Tibial nerve (tissue), 4 donors: ENCODE results near the gene CEP164. TPM values are rescaled to one million over a fixed set of nuclear protein-coding genes. Genes with fewer than 3 reads are reported as not detected.
"Not testable (repeated sequence)": the region's sequence is repeated elsewhere in the genome, so short reads cannot be mapped to it uniquely, and the experiment has no call there.

Experiments
- DNase-seq, 2 donors: peaks; one replicate each; pipeline ENCODE4 v3.0.0-alpha.2; 2019; ENCODE audit warnings: low spot score in 2 of 2
- H3K27ac ChIP-seq, 4 donors: fragments of 200-600 bp; sonication (generic) in 3 of 4; one replicate each; pipeline ENCODE4 v1.5.1; 2017 to 2019; ENCODE audit warnings: mild to moderate bottlenecking in 1 of 4
- H3K27me3 ChIP-seq, 2 donors: fragments of 200-600 bp; sonication (generic) in 1 of 2; one replicate each; pipeline versions ENCODE4 v1.5.1 to v1.6.0; 2017 to 2019
- H3K36me3 ChIP-seq, 3 donors: fragments of 200-600 bp; sonication (generic); one replicate each; pipeline ENCODE4 v1.5.1; 2018 to 2019
- H3K4me1 ChIP-seq, 4 donors: fragments of 200-600 bp; sonication (generic) in 3 of 4; one replicate each; pipeline ENCODE4 v1.5.1; 2017 to 2019
- H3K4me3 ChIP-seq, 4 donors: fragments of 200-600 bp; sonication (generic) in 3 of 4; one replicate each; pipeline ENCODE4 v1.5.1; 2017 to 2019; ENCODE audit warnings: mild to moderate bottlenecking in 1 of 4, moderate library complexity in 1 of 4
- H3K9me3 ChIP-seq, 4 donors: fragments of 200-600 bp; sonication (generic) in 3 of 4; one replicate each; pipeline ENCODE4 v1.5.1; 2017 to 2019
- EP300 ChIP-seq, 2 donors: sonication (generic); formaldehyde crosslinking; IDR thresholded peaks; one replicate each; pipeline ENCODE4 v1.6.1; 2017; ENCODE audit warnings: antibody characterized with exemption in 2 of 2, mild to moderate bottlenecking in 1 of 2
- POLR2A ChIP-seq, 2 donors: fragments of 450-650 bp; IDR thresholded peaks; one replicate each; pipeline ENCODE4 v1.6.1; 2017; ENCODE audit warnings: antibody characterized with exemption in 2 of 2, mild to moderate bottlenecking in 2 of 2, moderate library complexity in 2 of 2
- WGBS, 2 donors: methylation state at CpG; one replicate each; pipeline ENCODE4 v1.1.5; 2018; 5-methylcytosine and 5-hydroxymethylcytosine counted together
- total RNA-seq, 4 donors: library from RNA; depleted of rRNA; stranded (reverse); fragments of >200 nt; gene quantifications; one replicate each; pipeline ENCODE4 v1.1.0, GENCODE V29; 2016
- TF ChIP-seq, protein P1 (sequence below), 5 experiments: fragments of 200-600 bp in 3 of 5; fragments of 450-650 bp in 2 of 5; sonication (generic) in 3 of 5; IDR thresholded peaks; one replicate each; pipeline ENCODE4 v1.5.1; 2016 to 2019; ENCODE audit warnings: antibody characterized with exemption in 5 of 5, mild to moderate bottlenecking in 3 of 5, moderate library complexity in 2 of 5

CEP164 gene
- total RNA-seq, 4 donors from 2014 or later = 23.9 to 53.4 (median 39.4) TPM

DNA sequence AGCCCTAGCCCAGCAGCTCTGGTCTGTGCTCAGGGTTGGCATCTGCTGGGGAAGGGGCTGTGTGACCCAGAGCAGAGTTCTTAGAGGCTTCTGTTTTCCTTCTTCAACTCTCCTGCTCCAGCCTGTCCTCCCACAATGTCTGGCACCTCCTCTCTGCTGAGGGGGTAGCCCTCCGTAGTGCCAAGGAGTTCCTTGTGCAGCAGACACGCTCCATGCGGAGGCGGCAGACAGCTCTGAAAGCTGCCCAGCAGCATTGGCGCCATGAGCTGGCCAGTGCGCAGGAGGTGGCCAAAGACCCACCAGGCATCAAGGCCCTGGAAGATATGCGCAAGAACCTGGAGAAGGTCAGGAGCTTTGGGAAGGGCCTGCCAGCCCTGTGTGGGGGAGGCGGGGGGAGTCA is 69.3 kb downstream of the CEP164 start:
- DNase-seq = no peak
- no peak for TF ChIP-seq POLR2A (IDR thresholded peaks at IDR 0.05)
- no peak for TF ChIP-seq EP300 (IDR thresholded peaks at IDR 0.05)
- TF ChIP-seq, protein P1, sequence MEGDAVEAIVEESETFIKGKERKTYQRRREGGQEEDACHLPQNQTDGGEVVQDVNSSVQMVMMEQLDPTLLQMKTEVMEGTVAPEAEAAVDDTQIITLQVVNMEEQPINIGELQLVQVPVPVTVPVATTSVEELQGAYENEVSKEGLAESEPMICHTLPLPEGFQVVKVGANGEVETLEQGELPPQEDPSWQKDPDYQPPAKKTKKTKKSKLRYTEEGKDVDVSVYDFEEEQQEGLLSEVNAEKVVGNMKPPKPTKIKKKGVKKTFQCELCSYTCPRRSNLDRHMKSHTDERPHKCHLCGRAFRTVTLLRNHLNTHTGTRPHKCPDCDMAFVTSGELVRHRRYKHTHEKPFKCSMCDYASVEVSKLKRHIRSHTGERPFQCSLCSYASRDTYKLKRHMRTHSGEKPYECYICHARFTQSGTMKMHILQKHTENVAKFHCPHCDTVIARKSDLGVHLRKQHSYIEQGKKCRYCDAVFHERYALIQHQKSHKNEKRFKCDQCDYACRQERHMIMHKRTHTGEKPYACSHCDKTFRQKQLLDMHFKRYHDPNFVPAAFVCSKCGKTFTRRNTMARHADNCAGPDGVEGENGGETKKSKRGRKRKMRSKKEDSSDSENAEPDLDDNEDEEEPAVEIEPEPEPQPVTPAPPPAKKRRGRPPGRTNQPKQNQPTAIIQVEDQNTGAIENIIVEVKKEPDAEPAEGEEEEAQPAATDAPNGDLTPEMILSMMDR (IDR thresholded peaks at IDR 0.05) = no peak
- no peak overlapping the region for H3K4me3 ChIP-seq
- H3K4me1 ChIP-seq = no peaks in the 10 kb centered on the region
- no peaks in the 10 kb centered on the region for H3K27me3 ChIP-seq
- peaks cover 0 to 76% (median 48%) of the 10 kb centered on the region in 3 donors for H3K36me3 ChIP-seq
- no peak overlapping the region for H3K27ac ChIP-seq
- peaks cover 0 to 20% (median 0%) of the 10 kb centered on the region in 4 donors for H3K9me3 ChIP-seq
- WGBS, 2 donors = 98% methylated on average over 8 of the region's 8 CpGs

DNA sequence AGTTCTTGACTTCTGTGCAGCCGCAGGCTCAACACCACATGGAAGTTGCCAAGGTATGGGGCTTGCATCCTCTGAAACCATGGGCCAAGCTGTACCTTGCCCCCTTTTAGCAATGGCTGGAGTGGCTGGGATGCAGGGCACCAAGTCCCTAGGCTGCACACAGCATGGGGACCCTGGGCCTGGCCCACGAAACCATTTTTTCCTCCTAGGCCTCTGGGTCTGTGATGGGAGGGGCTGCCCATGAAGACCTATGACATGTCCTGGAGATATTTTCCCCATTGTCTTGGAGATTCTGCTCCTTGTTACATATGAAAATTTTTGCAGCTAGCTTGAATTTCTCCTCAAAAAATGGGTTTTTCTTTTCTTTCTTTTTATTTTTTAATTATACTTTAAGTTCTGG is 71.0 kb downstream of the CEP164 start:
- Histone ChIP-seq H3K9me3 (peaks cover 0 to 20% (median 0%) of the 10 kb centered on the region in 4 donors), H3K36me3 (peaks cover 0 to 76% (median 38%) of the 10 kb centered on the region in 3 donors)
- H3K4me1 ChIP-seq, H3K4me3 ChIP-seq, DNase-seq, H3K27ac ChIP-seq, H3K27me3 ChIP-seq: not testable (repeated sequence)
- 96 to 100% methylated on average over 2 of the region's 2 CpGs for WGBS, 2 donors

- peaks cover 0 to 21% (median 0%) of the 10 kb centered on the region in 4 donors for H3K9me3 ChIP-seq
- H3K4me1 ChIP-seq, H3K27me3 ChIP-seq, H3K4me3 ChIP-seq, DNase-seq, H3K27ac ChIP-seq: not testable (repeated sequence)
- 100% methylated on average over 2 of the region's 2 CpGs for WGBS, 2 donors
- peaks cover 0 to 76% (median 39%) of the 10 kb centered on the region in 3 donors for H3K36me3 ChIP-seq
Observed at GRCh38 chr11:117399100-117399840, 71.6 kb downstream of the CEP164 start.

DNA sequence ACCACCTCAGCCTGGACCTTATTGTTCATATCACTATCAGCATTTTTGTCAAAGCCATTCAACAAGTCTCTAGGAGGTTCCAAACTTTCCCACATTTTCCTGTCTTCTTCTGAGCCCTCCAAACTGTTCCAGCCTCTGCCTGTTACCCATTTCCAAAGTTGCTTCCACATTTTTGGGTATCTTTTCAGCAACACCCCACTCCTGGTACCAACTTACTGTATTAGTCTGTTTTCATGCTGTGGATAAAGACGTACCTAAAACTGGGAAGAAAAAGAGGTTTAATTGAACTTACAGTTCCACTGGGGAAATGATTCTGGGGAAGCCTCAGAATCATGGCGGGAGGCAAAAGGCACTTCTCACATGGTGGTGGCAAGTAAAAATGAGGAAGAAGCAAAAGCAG is 78.2 kb downstream of the CEP164 start:
- WGBS, 2 donors = 96 to 99% methylated on average over 2 of the region's 2 CpGs
- H3K4me1 ChIP-seq, H3K27ac ChIP-seq, H3K4me3 ChIP-seq, H3K27me3 ChIP-seq, DNase-seq: not testable (repeated sequence)
- H3K36me3 ChIP-seq = peaks cover 2 to 92% (median 9%) of the 10 kb centered on the region in 3 donors
- H3K9me3 ChIP-seq = peaks cover 0 to 16% (median 2%) of the 10 kb centered on the region in 4 donors

- peaks cover 2 to 99% (median 9%) of the 10 kb centered on the region in 3 donors for H3K36me3 ChIP-seq
- peaks cover 0 to 16% (median 2%) of the 10 kb centered on the region in 4 donors for H3K9me3 ChIP-seq
- no peak for DNase-seq
- H3K27ac ChIP-seq = no peak overlapping the region
- TF ChIP-seq, protein P1 (IDR thresholded peaks at IDR 0.05) = no peak
- TF ChIP-seq EP300 (IDR thresholded peaks at IDR 0.05) = no peak
- no peak for TF ChIP-seq POLR2A (IDR thresholded peaks at IDR 0.05)
- no peaks in the 10 kb centered on the region for H3K4me1 ChIP-seq
- H3K27me3 ChIP-seq = no peaks in the 10 kb centered on the region
- WGBS, 2 donors = 94 to 97% methylated on average over 6 of the region's 6 CpGs
- no peak overlapping the region for H3K4me3 ChIP-seq
Observed at GRCh38 chr11:117407016-117407415, 79.4 kb downstream of the CEP164 start.

GRCh38 chr11:117408356-117408755 is 80.7 kb downstream of the CEP164 start:
- TF ChIP-seq EP300 (IDR thresholded peaks at IDR 0.05) (no peak), POLR2A (IDR thresholded peaks at IDR 0.05) (no peak)
- TF ChIP-seq, protein P1 (IDR thresholded peaks at IDR 0.05) = no peak
- Histone ChIP-seq H3K36me3 (peaks cover 2 to 99% (median 9%) of the 10 kb centered on the region in 3 donors), H3K27me3 (no peaks in the 10 kb centered on the region), H3K9me3 (peaks cover 0 to 16% (median 2%) of the 10 kb centered on the region in 4 donors), H3K4me1 (no peaks in the 10 kb centered on the region), H3K27ac (no peak overlapping the region), H3K4me3 (no peak overlapping the region)
- DNase-seq = no peak
- 93 to 98% methylated on average over 3 of the region's 3 CpGs for WGBS, 2 donors
